Suprapubic skin (tissue), 2 donors: ENCODE results near the gene TOGARAM2.

Source experiments
- EP300 ChIP-seq: sonication (generic); formaldehyde crosslinking; IDR thresholded peaks from one replicate; pipeline ENCODE4 v1.6.1; 2017; ENCODE audit warnings: antibody characterized with exemption
- POLR2A ChIP-seq, 2 donors: fragments of 450-650 bp; IDR thresholded peaks; one replicate each; pipeline ENCODE4 v1.6.1; 2017; ENCODE audit warnings: antibody characterized with exemption in 2 of 2, mild to moderate bottlenecking in 2 of 2, moderate library complexity in 2 of 2

- TF ChIP-seq EP300 (no peak), POLR2A (IDR thresholded peaks at IDR 0.05) (no peak)
These were observed 71.7 kb downstream of the TOGARAM2 start for GRCh38 chr2:29052807-29053206.
